ENCODE results near the gene NTN1.

DNA sequence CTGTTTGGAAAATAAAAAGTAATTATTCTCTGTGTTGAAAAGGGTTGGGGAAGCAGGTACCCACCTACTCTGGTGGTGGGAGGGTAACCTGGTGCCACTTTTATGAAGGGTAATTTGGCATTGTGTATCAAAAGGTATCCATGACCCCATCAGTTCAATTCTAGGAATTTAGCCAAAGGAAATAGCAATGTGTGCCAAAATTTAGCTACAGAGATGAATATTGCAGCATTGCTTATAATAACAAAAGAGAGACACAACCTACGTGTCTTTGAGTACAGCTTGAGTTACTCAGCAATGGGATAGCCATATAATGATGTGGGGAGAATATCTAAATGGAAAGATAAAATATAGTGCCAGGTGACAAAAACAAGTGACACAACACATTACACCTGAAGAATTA, 170.7 kb downstream of the NTN1 start:
- TF ChIP-seq EZH2phosphoT487 (IDR thresholded peaks at IDR 0.05; ENCODE audit: insufficient read depth, low read depth) (no peak), EZH2 (IDR thresholded peaks at IDR 0.05; ENCODE audit: insufficient read depth, poor library complexity, severe bottlenecking) (no peak)
